Aorta (tissue), 5 donors: ENCODE data around the gene CPE. TPM values are rescaled to one million over a fixed set of nuclear protein-coding genes. Genes with fewer than 3 reads are reported as not detected.
A peak's percentile ranks its signal among the peaks of the same experiment; 100 is the strongest.
"Not testable (repeated sequence)": the region's sequence is repeated elsewhere in the genome, so short reads cannot be mapped to it uniquely, and the experiment has no call there.

ENCODE experiments used
- ATAC-seq: fragments of 200-7000 bp; cut with Tn5 transposase; one replicate; pipeline ENCODE4 v1.9.1; 2022; ENCODE audit warnings: moderate library complexity; ENCODE audit not compliant: low FRiP score
- DNase-seq, 2 donors: peaks; one replicate each; pipeline ENCODE4 v3.0.0-alpha.2; 2020
- H3K27ac ChIP-seq, 2 donors: one replicate each; pipeline ENCODE4 v1.5.1; 2013; ENCODE audit warnings: low read length in 2 of 2, mild to moderate bottlenecking in 2 of 2, moderate library complexity in 2 of 2, control low read depth in 1 of 2, inconsistent platforms in 1 of 2, low read depth in 1 of 2
- H3K27me3 ChIP-seq, 2 donors: one replicate each; pipeline ENCODE4 v1.6.1; 2013; ENCODE audit warnings: control low read depth in 1 of 2, low read length in 1 of 2, mild to moderate bottlenecking in 1 of 2, moderate library complexity in 1 of 2; ENCODE audit not compliant: insufficient read depth in 2 of 2, control insufficient read depth in 1 of 2
- H3K36me3 ChIP-seq, 2 donors: one replicate each; pipeline ENCODE4 v1.6.1; 2013; ENCODE audit warnings: control low read depth in 1 of 2, low read length in 1 of 2, mild to moderate bottlenecking in 1 of 2; ENCODE audit not compliant: insufficient read depth in 2 of 2, control insufficient read depth in 1 of 2
- H3K4me1 ChIP-seq, 2 donors: one replicate each; pipeline ENCODE4 v1.6.1; 2013; ENCODE audit warnings: low read length in 2 of 2, control low read depth in 1 of 2, mild to moderate bottlenecking in 1 of 2, moderate library complexity in 1 of 2; ENCODE audit not compliant: insufficient read depth in 2 of 2, control insufficient read depth in 1 of 2
- H3K4me3 ChIP-seq, 2 donors: one replicate each; pipeline ENCODE4 v1.5.1; 2013; ENCODE audit warnings: low read length in 2 of 2, control low read depth in 1 of 2, mild to moderate bottlenecking in 1 of 2
- H3K9me3 ChIP-seq: one replicate; pipeline ENCODE4 v1.6.1; 2013; ENCODE audit warnings: mild to moderate bottlenecking, low read length; ENCODE audit not compliant: control insufficient read depth
- WGBS, 2 donors: extraction: QIAGEN DNeasy Blood & Tissue Kit; methylation state at CpG; one replicate each; pipeline ENCODE4 v1.1.7; 2013; 5-methylcytosine and 5-hydroxymethylcytosine counted together
- intact Hi-C, 2 donors: fragments of 100-400 bp; cut with DNase I; formaldehyde crosslinking; loops; one replicate each; pipeline versions ENCODE4 v1.14.2 to v1.15.0; 2022
- polyA plus RNA-seq, 2 donors: library from polyadenylated mRNA; stranded (reverse); fragments of 200-250 nt; gene quantifications; one replicate each; pipeline ENCODE4 v1.2.3, GENCODE V29; 2013
- total RNA-seq, 2 donors: library from RNA; stranded (reverse); fragmentation: NEBNext Ultra II Directional; extraction: Animal tissue kit (Norgen Biotek cat#: 25700); gene quantifications; one replicate each; pipeline ENCODE4 v1.2.1, GENCODE V29; 2021
- donor health status: healthy with polysubstance abuse.
- donor health status: Bipolar disorder and iron deficiency.
- donor health status: DM: no; HTN: no; CAD: no.
- donor health status: DM: no; HTN: no; CAD: no.
- donor health status: DM: yes; HTN: yes; CAD: no.

Gene CPE
- total and polyA plus RNA-seq, 4 donors = 256 to 443 (median 352) TPM

GRCh38 chr4:165342340-165342739, 36.5 kb upstream of the CPE start:
- DNase-seq, intact Hi-C loops, H3K36me3 ChIP-seq, H3K4me1 ChIP-seq, H3K27ac ChIP-seq, ATAC-seq, H3K4me3 ChIP-seq, H3K27me3 ChIP-seq, H3K9me3 ChIP-seq: not testable (repeated sequence)
- WGBS, 2 donors = 95 to 97% methylated on average over 5 of the region's 5 CpGs

DNA sequence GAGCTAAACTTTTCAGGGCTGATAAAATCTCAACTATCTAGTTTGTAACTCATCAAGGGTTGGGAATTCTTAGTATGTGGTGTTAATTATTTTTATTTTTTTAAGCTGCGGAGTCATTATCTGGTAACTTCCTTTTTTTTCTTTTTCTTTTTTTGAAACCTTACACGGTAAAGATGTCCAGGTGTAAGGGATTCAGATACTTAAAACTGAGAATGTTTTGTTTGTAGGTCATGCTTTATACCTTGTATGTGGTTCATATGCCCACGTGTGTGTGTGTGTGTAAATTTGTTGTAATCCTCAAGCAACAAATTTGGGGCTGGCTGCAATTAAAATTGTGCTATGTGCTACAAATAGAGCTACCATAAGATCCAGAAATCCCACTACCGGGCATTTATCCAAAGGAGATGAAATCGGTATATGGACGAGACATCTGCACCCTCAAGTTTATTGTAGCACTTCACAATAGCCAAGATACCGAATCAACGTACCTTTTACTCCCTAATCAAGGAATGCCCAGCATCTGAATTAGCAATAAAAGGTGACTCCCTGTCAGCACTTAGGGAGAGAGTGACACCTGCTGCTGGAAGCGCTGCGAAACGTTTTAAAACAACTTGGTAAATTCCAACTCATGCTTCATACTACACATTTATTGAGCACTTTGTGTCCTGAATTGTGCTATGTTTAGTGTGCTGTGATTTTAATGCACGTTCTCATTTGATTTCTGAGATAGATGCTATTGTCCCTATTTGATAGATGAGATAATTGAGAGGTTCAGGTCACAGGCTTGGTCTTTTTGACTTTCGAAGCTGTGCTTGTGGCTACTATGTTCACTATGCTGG, 35.2 kb upstream of the CPE start:
- H3K27me3 ChIP-seq = no peaks in the 10 kb centered on the region
- no peak overlapping the region for H3K4me3 ChIP-seq
- no peaks in the 10 kb centered on the region for H3K36me3 ChIP-seq
- H3K4me1 ChIP-seq = no peaks in the 10 kb centered on the region
- 75 to 78% methylated on average over 13 of the region's 13 CpGs for WGBS, 2 donors
- DNase-seq (no peak), ATAC-seq (no peak)
- H3K9me3 ChIP-seq = no peaks in the 10 kb centered on the region
- no peak overlapping the region for H3K27ac ChIP-seq
- intact Hi-C loops = no loop called here

DNA sequence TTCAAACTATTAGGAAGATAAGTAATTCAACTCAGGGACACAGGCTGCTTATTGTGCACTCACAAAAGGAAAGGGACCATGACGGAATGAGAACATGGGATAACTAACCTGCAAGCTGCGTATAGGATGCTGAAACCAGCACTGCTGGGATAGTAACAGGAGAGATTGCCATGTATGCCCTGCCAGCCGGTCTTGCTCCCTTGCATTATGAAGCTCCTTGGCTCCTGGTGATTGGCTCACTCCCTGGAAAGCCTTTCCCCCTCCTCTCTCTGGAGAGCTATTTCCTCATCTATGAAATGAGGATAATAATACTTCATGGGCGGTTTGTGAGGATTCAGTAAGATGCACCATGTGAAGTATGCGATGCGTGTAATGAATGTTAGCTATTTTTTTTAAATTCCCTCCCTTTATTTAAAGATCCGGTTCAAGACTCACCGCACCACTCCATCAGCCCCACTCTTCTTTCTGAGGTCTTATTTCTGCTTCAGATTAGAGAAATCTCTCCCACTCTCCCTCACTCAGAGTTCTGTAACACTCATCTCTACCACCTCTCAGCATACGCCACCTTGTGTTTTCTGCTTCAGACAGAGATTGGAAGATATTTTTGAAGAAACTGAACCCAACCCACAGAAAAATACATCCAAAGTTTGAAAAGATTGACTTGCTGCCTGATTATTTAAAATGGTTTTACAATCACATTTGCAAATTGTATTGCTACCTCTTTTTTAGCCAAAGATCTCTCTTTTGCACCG, 33.0 kb upstream of the CPE start:
- H3K27me3 ChIP-seq = no peaks in the 10 kb centered on the region
- 61 to 80% methylated on average over 10 of the region's 10 CpGs for WGBS, 2 donors
- intact Hi-C loops = loop anchor here (5.0 kb wide), 2 partner anchors 214 to 219 kb away; no protein-coding TSS in a partner anchor
- ATAC-seq (no peak), DNase-seq (no peak)
- H3K4me1 ChIP-seq = no peaks in the 10 kb centered on the region
- no peak overlapping the region for H3K27ac ChIP-seq
- no peaks in the 10 kb centered on the region for H3K9me3 ChIP-seq
- no peaks in the 10 kb centered on the region for H3K36me3 ChIP-seq
- no peak overlapping the region for H3K4me3 ChIP-seq

DNA sequence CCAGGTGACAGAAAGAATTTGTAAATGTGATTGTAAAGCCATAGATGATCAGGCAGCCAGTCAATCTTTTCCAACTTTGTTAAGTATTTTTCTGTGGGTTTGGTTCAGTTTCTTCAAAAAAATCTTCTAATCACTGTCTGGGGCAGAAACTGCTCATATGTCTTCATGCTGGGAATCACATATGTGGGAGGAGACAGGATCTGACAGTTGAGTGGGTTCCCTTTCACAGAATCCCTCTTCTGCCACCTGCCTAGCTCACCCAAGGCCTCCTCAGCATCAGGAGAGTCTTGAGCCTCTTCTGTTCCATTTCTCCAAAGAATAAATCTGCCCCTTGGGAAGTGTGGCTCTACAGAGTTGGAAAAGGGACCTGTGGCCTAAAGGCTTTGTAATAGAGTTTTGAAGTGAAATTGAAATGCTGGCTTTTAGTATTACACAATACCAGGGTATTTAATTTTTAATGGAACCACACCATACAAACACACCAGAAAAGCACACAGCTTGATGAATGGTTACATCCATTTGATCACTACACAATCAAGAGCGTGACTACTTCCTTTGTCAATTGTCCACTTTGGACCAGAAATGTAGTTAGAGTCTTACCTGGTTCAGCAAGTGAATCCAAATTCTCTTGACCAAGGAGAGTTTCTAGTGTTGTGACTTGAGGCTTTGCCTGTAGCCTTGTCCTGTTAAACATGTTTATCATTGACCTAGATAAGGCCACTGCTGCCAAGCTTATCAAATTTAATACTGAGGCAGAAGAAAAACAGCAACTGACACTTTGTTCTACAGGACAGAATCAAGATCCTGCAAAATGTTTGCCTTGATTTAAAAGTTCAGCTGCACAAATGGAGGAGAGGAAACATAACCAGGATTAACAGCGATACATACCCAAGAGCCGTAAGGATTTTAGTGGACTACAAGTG, 30.9 kb upstream of the CPE start:
- DNase-seq (no peak), ATAC-seq (no peak)
- Histone ChIP-seq H3K36me3 (no peaks in the 10 kb centered on the region), H3K9me3 (no peaks in the 10 kb centered on the region), H3K27ac (no peak overlapping the region), H3K4me1 (no peaks in the 10 kb centered on the region), H3K27me3 (no peaks in the 10 kb centered on the region), H3K4me3 (no peak overlapping the region)
- intact Hi-C loops = loop anchor here (5.0 kb wide), 2 partner anchors 216 to 221 kb away; no protein-coding TSS in a partner anchor
- WGBS, 2 donors = 84 to 96% methylated on average over 3 of the region's 3 CpGs

DNA sequence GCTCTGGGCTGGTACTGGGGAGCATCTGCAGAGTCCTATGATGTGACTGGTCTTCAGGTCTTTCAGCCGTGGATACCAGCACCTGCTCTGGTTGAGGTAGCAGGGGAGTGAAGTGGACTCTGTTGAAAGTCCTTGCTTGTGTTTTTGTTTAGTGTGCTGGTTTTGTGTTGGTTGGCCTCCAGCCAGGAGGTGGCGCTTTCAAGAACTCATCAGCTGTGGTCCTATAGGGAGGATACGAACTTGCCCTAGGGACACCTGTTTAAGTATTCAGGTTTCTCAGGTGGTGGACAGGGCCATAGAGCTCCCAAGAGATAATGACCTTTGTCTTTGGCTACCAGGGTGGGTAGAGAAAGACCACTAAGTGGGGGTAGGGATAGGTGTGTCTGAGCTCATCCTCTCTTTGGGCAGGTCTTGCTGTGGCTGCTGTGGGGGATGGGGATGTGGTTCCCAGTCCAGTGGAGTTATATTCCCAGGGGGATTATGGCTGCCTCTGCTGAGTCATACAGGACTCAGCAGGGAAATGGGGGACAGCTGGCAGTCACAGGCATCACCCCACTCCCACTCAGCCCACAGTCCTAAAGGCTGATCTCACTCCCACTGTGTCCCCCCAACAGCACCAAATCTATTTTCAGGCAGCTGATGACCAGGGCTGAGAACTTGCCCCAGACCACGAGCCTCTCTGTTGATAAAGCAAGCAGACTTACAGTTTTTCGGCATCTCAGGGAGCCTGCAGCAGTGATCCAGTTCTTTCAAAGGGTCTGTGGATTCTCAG, 27.3 kb upstream of the CPE start:
- Histone ChIP-seq H3K4me1 (no peaks in the 10 kb centered on the region), H3K9me3 (no peaks in the 10 kb centered on the region), H3K27ac (no peak overlapping the region), H3K4me3 (no peak overlapping the region), H3K27me3 (no peaks in the 10 kb centered on the region), H3K36me3 (no peaks in the 10 kb centered on the region)
- intact Hi-C loops = no loop called here
- 80 to 84% methylated on average over 5 of the region's 5 CpGs for WGBS, 2 donors
- no peak for DNase-seq
- ATAC-seq = no peak

DNA sequence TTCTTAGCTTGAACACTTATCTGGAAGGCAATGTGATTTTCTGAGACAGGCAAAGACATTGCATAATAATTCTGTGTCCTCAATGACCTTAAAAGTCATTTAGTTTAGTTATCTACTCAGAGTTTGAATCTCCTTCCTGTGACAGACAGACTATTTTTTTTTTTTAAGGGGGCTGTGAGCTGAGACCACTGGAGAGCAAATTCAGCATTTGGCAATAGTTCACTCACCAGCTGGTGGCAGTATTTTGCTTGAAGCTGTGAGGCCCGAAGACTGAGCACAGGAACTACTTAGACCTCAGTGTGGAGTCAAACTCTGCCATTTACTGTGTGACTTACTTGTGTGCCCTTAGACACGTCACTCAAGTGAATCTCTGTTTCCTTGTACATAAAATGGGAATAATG, 22.9 kb upstream of the CPE start:
- H3K36me3 ChIP-seq = no peaks in the 10 kb centered on the region
- no peaks in the 10 kb centered on the region for H3K4me1 ChIP-seq
- H3K4me3 ChIP-seq = no peak overlapping the region
- ATAC-seq (peak; percentile 57), DNase-seq (no peak)
- H3K9me3 ChIP-seq = no peaks in the 10 kb centered on the region
- WGBS, 2 donors = 2 to 4% methylated on average over 2 of the region's 2 CpGs
- H3K27me3 ChIP-seq = no peaks in the 10 kb centered on the region
- no peak overlapping the region for H3K27ac ChIP-seq
- intact Hi-C loops = loop anchor here (2.0 kb wide), 2 partner anchors 107 to 109 kb away; no protein-coding TSS in a partner anchor

- no peak overlapping the region for H3K4me3 ChIP-seq
- H3K9me3 ChIP-seq = no peaks in the 10 kb centered on the region
- H3K27me3 ChIP-seq = no peaks in the 10 kb centered on the region
- no peaks in the 10 kb centered on the region for H3K4me1 ChIP-seq
- H3K27ac ChIP-seq = no peak overlapping the region
- DNase-seq (no peak), ATAC-seq (no peak)
- WGBS, 2 donors = 85 to 87% methylated on average over 2 of the region's 2 CpGs
- intact Hi-C loops = no loop called here
- no peaks in the 10 kb centered on the region for H3K36me3 ChIP-seq
Observed at GRCh38 chr4:165359506-165359905, 19.3 kb upstream of the CPE start.
